ENCODE measurements around the gene OR5D13. TPM values are rescaled to one million over a fixed set of nuclear protein-coding genes. Genes with fewer than 3 reads are reported as not detected.

The OR5D13 gene
- polyA plus RNA-seq (2011; rRNA removed), result not detected in 2 replicates
- not detected in 2 replicates for polyA plus RNA-seq (2012; cell fraction: cytosol; rRNA removed)
- polyA plus RNA-seq (2012; cell fraction: nucleus; rRNA removed), result not detected in 2 replicates
- polyA plus RNA-seq (2017; fragmentation: RNase III; extraction: RNeasy Plus Mini Kit Qiagen cat#74134 plus additional on column Dnase treatment), result not detected in 3 replicates
- polyA minus RNA-seq (2011; rRNA and poly(A)+ RNA removed), result not detected in 2 replicates

- DNase-seq (ENCODE audit: low read depth in 1 of 2, low spot score in 1 of 2) (no peak), FAIRE-seq (no peak), ATAC-seq (no peak)
- CTCF ChIA-PET, result no interaction called here
- Histone ChIP-seq H3K4me1 (no peaks in the 10 kb centered on the region), H3K4me2 (no peak within 1 kb of the TSS), H3K4me3 (no peak within 1 kb of the TSS), H3K9me3 (no peaks in the 10 kb centered on the region), H3K27ac (no peak within 1 kb of the TSS)
- TF ChIP-seq HMGXB4 (CRISPR knock-in tag; IDR thresholded peaks at IDR 0.05; ENCODE audit: borderline replicate concordance) (no peak), RFX5 (IDR thresholded peaks at IDR 0.05) (no peak), ZSCAN20 (CRISPR knock-in tag; IDR thresholded peaks at IDR 0.05) (no peak), PHF8 (IDR thresholded peaks at IDR 0.05; ENCODE audit: borderline replicate concordance, low read depth) (no peak)
- POLR2A ChIA-PET, result no interaction called here
Observed at GRCh38 chr11:55773138-55773537, at the start of gene OR5D13. TSS of gene OR5D13 (plus strand) at chr11:55773438. CDS start at chr11:55773438, 0 bp downstream.

- ATAC-seq (no peak), DNase-seq (ENCODE audit: low read depth in 1 of 2, low spot score in 1 of 2) (peak in 1 of 2 experiments; percentile 8), FAIRE-seq (no peak)
- H3K4me1 ChIP-seq, result no peaks in the 10 kb centered on the region
- no peak overlapping the region for H3K27ac ChIP-seq
- 2% methylated on average over 5 of the region's 5 CpGs for WGBS (ENCODE audit: missing lambda C conversion rate)
- no peaks in the 10 kb centered on the region for H3K9me3 ChIP-seq
- H3K4me3 ChIP-seq, result no peak overlapping the region
- no peak overlapping the region for H3K4me2 ChIP-seq
- CTCF ChIA-PET, result no interaction called here
- POLR2A ChIA-PET, result no interaction called here
- TF ChIP-seq HMGXB4 (CRISPR knock-in tag; IDR thresholded peaks at IDR 0.05; ENCODE audit: borderline replicate concordance) (no peak), RARB (CRISPR knock-in tag; IDR thresholded peaks at IDR 0.05) (no peak), MAZ (IDR thresholded peaks at IDR 0.05; ENCODE audit: borderline replicate concordance, low read depth, low read length) (no peak), SMC3 (IDR thresholded peaks at IDR 0.05) (no peak), REST (IDR thresholded peaks at IDR 0.05) (no peak), EHMT2 (IDR thresholded peaks at IDR 0.05; ENCODE audit: low read depth) (no peak), FOSB (CRISPR knock-in tag; IDR thresholded peaks at IDR 0.05) (no peak), USF2 (IDR thresholded peaks at IDR 0.05) (no peak)
Observed at GRCh38 chr11:55726715-55727324, 46.4 kb upstream of the OR5D13 start.

- ATAC-seq (no peak), FAIRE-seq (no peak), DNase-seq (ENCODE audit: low read depth in 1 of 2, low spot score in 1 of 2) (no peak)
- Histone ChIP-seq H3K27ac (no peak overlapping the region), H3K4me2 (no peak overlapping the region), H3K4me3 (no peak overlapping the region), H3K4me1 (no peaks in the 10 kb centered on the region), H3K9me3 (no peaks in the 10 kb centered on the region)
- ChIA-PET POLR2A (no interaction called here), CTCF (no interaction called here)
- 0% methylated on average over 3 of the region's 3 CpGs for WGBS (ENCODE audit: missing lambda C conversion rate)
- TF ChIP-seq CHD4 (IDR thresholded peaks at IDR 0.05; ENCODE audit: borderline replicate concordance) (no peak), ZSCAN20 (CRISPR knock-in tag; IDR thresholded peaks at IDR 0.05) (no peak), FOXS1 (CRISPR knock-in tag; IDR thresholded peaks at IDR 0.05) (no peak), ZNF302 (CRISPR knock-in tag; IDR thresholded peaks at IDR 0.05) (no peak), CBX2 (IDR thresholded peaks at IDR 0.05; ENCODE audit: borderline replicate concordance, low read depth) (no peak), REST (IDR thresholded peaks at IDR 0.05) (no peak), USF2 (IDR thresholded peaks at IDR 0.05) (no peak), HDAC2 (IDR thresholded peaks at IDR 0.05) (no peak), CHD2 (IDR thresholded peaks at IDR 0.05; ENCODE audit: low read length, partially characterized antibody) (no peak)
Observed at GRCh38 chr11:55732936-55733335, 40.3 kb upstream of the OR5D13 start.

Measured in A549 (cell line).